IMR-90 (cell line): ENCODE measurements around the gene MTHFD2L. TPM values are rescaled to one million over a fixed set of nuclear protein-coding genes. Genes with fewer than 3 reads are reported as not detected.

ENCODE experiments used
- ATAC-seq: fragments of 200-7000 bp; cut with Tn5 transposase; 2 replicates; pipeline ENCODE4 v1.9.1; 2020; ENCODE audit warnings: low read depth, mild to moderate bottlenecking, moderate library complexity
- BruUV-seq: library from RNA; stranded (reverse); fragments of 400-500 nt; replicated peaks from 2 replicates; lab custom pipeline; 2021; lab: Mats Ljungman, UMichigan
- CTCF ChIA-PET: fragments of 300-600 bp; formaldehyde crosslinking; extraction: SDS; loops from one replicate; lab custom pipeline; 2021; ENCODE audit warnings: antibody characterized with exemption; lab: Yijun Ruan, JAX
- POLR2A ChIA-PET: fragments of 300-600 bp; sonication (Branson Sonifier 250); formaldehyde crosslinking; loops from one replicate; lab custom pipeline; 2022; ENCODE audit warnings: antibody characterized with exemption; ENCODE audit not compliant: unreplicated experiment; lab: Charles Lee
- DNase-seq: peaks from one replicate; pipeline ENCODE4 v3.0.0; 2013
- H2AFZ ChIP-seq: replicated peaks from 2 replicates; pipeline ENCODE3; 2013; ENCODE audit warnings: low read length, mild to moderate bottlenecking; ENCODE audit not compliant: poor library complexity
- H2AK5ac ChIP-seq: 2 replicates; pipeline ENCODE4 v1.6.1; 2013; ENCODE audit warnings: low read depth, low read length, inconsistent platforms
- H2AK9ac ChIP-seq: replicated peaks from 2 replicates; pipeline ENCODE3; 2013; ENCODE audit warnings: mild to moderate bottlenecking, low read depth, low read length, moderate library complexity; ENCODE audit not compliant: poor library complexity
- H2BK120ac ChIP-seq: 2 replicates; pipeline ENCODE4 v1.6.1; 2013; ENCODE audit warnings: low read depth, low read length, inconsistent platforms
- H2BK15ac ChIP-seq: 3 replicates; pipeline ENCODE4 v1.6.1; 2013; ENCODE audit warnings: low read depth, low read length, inconsistent platforms
- H2BK20ac ChIP-seq: 2 replicates; pipeline ENCODE4 v1.6.1; 2013; ENCODE audit warnings: low read depth, mild to moderate bottlenecking, inconsistent platforms, low read length, moderate library complexity
- H2BK5ac ChIP-seq: 2 replicates; pipeline ENCODE4 v1.6.1; 2013; ENCODE audit warnings: mild to moderate bottlenecking, low read depth, low read length, inconsistent platforms; ENCODE audit not compliant: poor library complexity, severe bottlenecking
- H3K14ac ChIP-seq: replicated peaks from 2 replicates; pipeline ENCODE4 v1.6.1; 2013; ENCODE audit warnings: low read depth, low read length, inconsistent platforms
- H3K18ac ChIP-seq: 2 replicates; pipeline ENCODE4 v1.6.1; 2013; ENCODE audit warnings: low read depth, low read length, control low read depth
- H3K23ac ChIP-seq: 2 replicates; pipeline ENCODE4 v1.6.1; 2013; ENCODE audit warnings: low read depth, low read length, inconsistent platforms
- H3K27ac ChIP-seq: 2 replicates; pipeline ENCODE4 v1.5.1; 2013; ENCODE audit warnings: mild to moderate bottlenecking, control low read depth, low read length; ENCODE audit not compliant: insufficient read depth
- H3K27me3 ChIP-seq: 2 replicates; pipeline ENCODE4 v1.6.1; 2013; ENCODE audit warnings: low read length; ENCODE audit not compliant: control insufficient read depth, insufficient read depth
- H3K36me3 ChIP-seq: 2 replicates; pipeline ENCODE4 v1.6.1; 2013; ENCODE audit warnings: low read length, mixed read lengths; ENCODE audit not compliant: control insufficient read depth, insufficient read depth
- H3K4ac ChIP-seq: 2 replicates; pipeline ENCODE4 v1.6.1; 2013; ENCODE audit warnings: low read depth, low read length, inconsistent platforms
- H3K4me1 ChIP-seq: 2 replicates; pipeline ENCODE4 v1.6.1; 2013; ENCODE audit warnings: low read length, mixed read lengths; ENCODE audit not compliant: control insufficient read depth, insufficient read depth
- H3K4me2 ChIP-seq: 2 replicates; pipeline ENCODE4 v1.6.1; 2013; ENCODE audit warnings: low read depth, mild to moderate bottlenecking, control low read depth, low read length, moderate library complexity
- H3K4me3 ChIP-seq: 2 replicates; pipeline ENCODE4 v1.5.1; 2013; ENCODE audit warnings: low read depth, mild to moderate bottlenecking, control low read depth, low read length, moderate library complexity; ENCODE audit not compliant: insufficient read depth
- H3K56ac ChIP-seq: 2 replicates; pipeline ENCODE4 v1.6.1; 2013; ENCODE audit warnings: low read length, inconsistent platforms; ENCODE audit not compliant: insufficient read depth; ENCODE audit errors: extremely low read depth
- H3K79me1 ChIP-seq, 2 experiments: 2 replicates each; pipeline ENCODE4 v1.6.1; 2013; ENCODE audit warnings: low read length in 2 of 2, inconsistent platforms in 1 of 2, low read depth in 1 of 2
- H3K9ac ChIP-seq: 2 replicates; pipeline ENCODE4 v1.6.1; 2013; ENCODE audit warnings: low read depth, low read length, control low read depth
- H3K9me1 ChIP-seq: 2 replicates; pipeline ENCODE4 v1.6.1; 2013; ENCODE audit warnings: low read length, inconsistent platforms; ENCODE audit not compliant: insufficient read depth
- H3K9me3 ChIP-seq: 2 replicates; pipeline ENCODE4 v1.6.1; 2013; ENCODE audit warnings: low read length; ENCODE audit not compliant: control insufficient read depth, insufficient read depth
- H4K20me1 ChIP-seq: 2 replicates; pipeline ENCODE4 v1.6.1; 2013; ENCODE audit warnings: low read length, inconsistent platforms; ENCODE audit not compliant: insufficient read depth
- H4K5ac ChIP-seq: 2 replicates; pipeline ENCODE4 v1.6.1; 2013; ENCODE audit warnings: mild to moderate bottlenecking, low read depth, low read length, control low read depth
- H4K8ac ChIP-seq, 2 experiments: 2 replicates each; pipeline ENCODE4 v1.6.1; 2013; ENCODE audit warnings: low read depth in 2 of 2, low read length in 2 of 2, control low read depth in 1 of 2, inconsistent platforms in 1 of 2
- H4K91ac ChIP-seq: 2 replicates; pipeline ENCODE4 v1.6.1; 2013; ENCODE audit warnings: low read depth, low read length, inconsistent platforms; ENCODE audit not compliant: insufficient read depth
- BHLHE40 ChIP-seq: fragments of 150-350 bp; IDR thresholded peaks from 2 replicates; pipeline ENCODE4 v1.6.1; 2016; ENCODE audit warnings: mild to moderate bottlenecking, low read depth, low read length
- CEBPB ChIP-seq: IDR thresholded peaks from 2 replicates; pipeline ENCODE4 v1.6.1; 2012; ENCODE audit warnings: low read depth, low read length, improper control_type of control experiment
- CHD1 ChIP-seq: IDR thresholded peaks from 2 replicates; pipeline ENCODE4 v1.6.1; 2012; ENCODE audit warnings: low read depth, low read length, improper control_type of control experiment
- CTCF ChIP-seq: conservative IDR thresholded peaks from 2 replicates; pipeline ENCODE4 v1.5.1; 2012; ENCODE audit warnings: mild to moderate bottlenecking, low read depth, low read length, improper control_type of control experiment
- ELK1 ChIP-seq: fragments of 150-350 bp; IDR thresholded peaks from 2 replicates; pipeline ENCODE4 v1.6.1; 2016; ENCODE audit warnings: low read depth, mild to moderate bottlenecking, low read length, moderate library complexity, borderline replicate concordance
- FOS ChIP-seq: fragments of 150-350 bp; IDR thresholded peaks from 2 replicates; pipeline ENCODE4 v1.6.1; 2016; ENCODE audit warnings: low read depth, low read length
- MAFK ChIP-seq: IDR thresholded peaks from 2 replicates; pipeline ENCODE4 v1.6.1; 2012; ENCODE audit warnings: low read depth, low read length, improper control_type of control experiment
- MAZ ChIP-seq: IDR thresholded peaks from 2 replicates; pipeline ENCODE4 v1.6.1; 2012; ENCODE audit warnings: low read depth, mild to moderate bottlenecking, low read length, improper control_type of control experiment, moderate library complexity, borderline replicate concordance
- MXI1 ChIP-seq: IDR thresholded peaks from 2 replicates; pipeline ENCODE4 v1.6.1; 2012; ENCODE audit warnings: low read depth, mild to moderate bottlenecking, low read length, moderate library complexity, borderline replicate concordance
- NFE2L2 ChIP-seq: fragments of 150-350 bp; IDR thresholded peaks from 2 replicates; pipeline ENCODE4 v1.6.1; 2016; ENCODE audit warnings: low read depth, mild to moderate bottlenecking, low read length
- POLR2A ChIP-seq: IDR thresholded peaks from 2 replicates; pipeline ENCODE4 v1.6.1; 2012; ENCODE audit warnings: mild to moderate bottlenecking, low read depth, low read length
- RAD21 ChIP-seq: IDR thresholded peaks from 2 replicates; pipeline ENCODE4 v1.6.1; 2012; ENCODE audit warnings: low read length, improper control_type of control experiment
- RCOR1 ChIP-seq: IDR thresholded peaks from 2 replicates; pipeline ENCODE4 v1.6.1; 2012; ENCODE audit warnings: mild to moderate bottlenecking, low read length, improper control_type of control experiment; ENCODE audit not compliant: insufficient replicate concordance
- RFX5 ChIP-seq: IDR thresholded peaks from 2 replicates; pipeline ENCODE4 v1.8.0; 2012; ENCODE audit warnings: low read depth, mild to moderate bottlenecking, low read length, moderate library complexity
- SMC3 ChIP-seq: fragments of 150-350 bp; IDR thresholded peaks from 2 replicates; pipeline ENCODE4 v1.6.1; 2016; ENCODE audit warnings: low read depth, mild to moderate bottlenecking, antibody characterized with exemption, low read length, moderate library complexity
- dilution Hi-C: fragments of 300-500 bp; cut with HindIII; formaldehyde crosslinking; loops from one replicate; pipeline ENCODE4 v1.14.3; 2018; ENCODE audit warnings: low sequenced_read_pairs; ENCODE audit not compliant: unreplicated experiment
- in situ Hi-C: fragments of 300-500 bp; cut with MboI; formaldehyde crosslinking; loops from 3 replicates; pipeline ENCODE4 v1.14.3; 2019; ENCODE audit warnings: low sequenced_read_pairs, inconsistent platforms, mixed read lengths
- intact Hi-C: fragments of 100-400 bp; cut with micrococcal nuclease; formaldehyde crosslinking; loops from 2 replicates; pipeline ENCODE4 v1.10.0; 2022
- polyA plus RNA-seq, 3 experiments: library from polyadenylated mRNA; depleted of rRNA; stranded (reverse); fragments of >200 nt; gene quantifications; 2 replicates each; pipeline ENCODE4 v1.2.3, GENCODE V29; 2012; ENCODE audit warnings: low replicate concordance in 1 of 3
- total RNA-seq: library from RNA; depleted of rRNA; stranded (reverse); fragments of >200 nt; gene quantifications from 2 replicates; pipeline ENCODE4 v1.2.3, GENCODE V29; 2012
- TF ChIP-seq, protein P1 (sequence below): fragments of 150-350 bp; IDR thresholded peaks from 2 replicates; pipeline ENCODE4 v1.6.1; 2017; ENCODE audit warnings: mild to moderate bottlenecking, antibody characterized with exemption, low read length, low read depth

The MTHFD2L gene
- total and polyA plus RNA-seq, 2 of the 4 experiments (the other 2 are of a cell fraction), result 2.8 to 4.3 TPM

DNA sequence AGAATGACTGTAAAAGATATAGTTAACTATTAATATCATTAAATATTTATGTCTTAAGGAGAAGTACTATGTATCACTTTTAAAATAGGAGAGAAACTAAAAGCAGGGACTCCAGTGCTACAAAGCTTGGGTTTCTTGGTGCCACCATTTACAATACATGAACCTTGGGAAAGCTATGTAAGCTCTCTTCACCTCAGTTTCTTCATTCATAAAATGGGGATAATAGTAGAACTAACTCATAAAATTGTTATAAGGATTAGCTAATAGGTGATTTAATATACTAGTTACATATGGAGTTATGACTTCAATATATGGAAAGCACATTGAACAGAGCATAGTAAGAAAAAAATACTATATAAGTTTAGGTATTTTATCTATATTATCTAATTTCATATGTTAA lies 174.0 kb downstream of the MTHFD2L start:
- Histone ChIP-seq H4K20me1 (no peaks in the 10 kb centered on the region), H3K18ac (no peak overlapping the region), H4K8ac (no peak overlapping the region), H3K79me1 (no peaks in the 10 kb centered on the region), H2AK9ac (no peak overlapping the region), H2BK5ac (no peak overlapping the region), H3K4me3 (no peak overlapping the region), H3K4ac (no peak overlapping the region), H4K5ac (no peak overlapping the region), H4K91ac (no peak overlapping the region), H2BK15ac (no peak overlapping the region), H2AFZ (no peak overlapping the region), H3K4me1 (no peaks in the 10 kb centered on the region), H3K4me2 (no peak overlapping the region), H3K27ac (no peak overlapping the region), H2BK120ac (no peak overlapping the region), H2BK20ac (no peak overlapping the region), H3K56ac (no peak overlapping the region), H3K9ac (no peak overlapping the region), H3K14ac (no peak overlapping the region), H3K9me1 (no peaks in the 10 kb centered on the region; the same call in 1 of the 2 replicates), H2AK5ac (no peak overlapping the region), H3K9me3 (no peaks in the 10 kb centered on the region), H3K27me3 (no peaks in the 10 kb centered on the region), H3K36me3 (no peaks in the 10 kb centered on the region), H3K23ac (no peak overlapping the region)
- in situ Hi-C loops (loop anchor here (10.0 to 25.0 kb wide), 2 partner anchors 483 to 1155 kb away; no protein-coding TSS in a partner anchor), dilution Hi-C loops (no loop called here), intact Hi-C loops (no loop called here)
- no peak for ATAC-seq
- TF ChIP-seq CEBPB (no peak), ELK1 (no peak), RCOR1 (no peak), FOS (no peak), MAZ (no peak), SMC3 (no peak), CHD1 (no peak), MAFK (no peak), RAD21 (no peak), NFE2L2 (no peak), MXI1 (no peak), POLR2A (no peak), CTCF (no peak), BHLHE40 (no peak), RFX5 (no peak)
- TF ChIP-seq, protein P1, sequence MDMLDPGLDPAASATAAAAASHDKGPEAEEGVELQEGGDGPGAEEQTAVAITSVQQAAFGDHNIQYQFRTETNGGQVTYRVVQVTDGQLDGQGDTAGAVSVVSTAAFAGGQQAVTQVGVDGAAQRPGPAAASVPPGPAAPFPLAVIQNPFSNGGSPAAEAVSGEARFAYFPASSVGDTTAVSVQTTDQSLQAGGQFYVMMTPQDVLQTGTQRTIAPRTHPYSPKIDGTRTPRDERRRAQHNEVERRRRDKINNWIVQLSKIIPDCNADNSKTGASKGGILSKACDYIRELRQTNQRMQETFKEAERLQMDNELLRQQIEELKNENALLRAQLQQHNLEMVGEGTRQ, result no peak
- POLR2A ChIA-PET, result no interaction called here
- no peak for DNase-seq
- no TSS peak for BruUV-seq
- CTCF ChIA-PET, result no interaction called here
